Right atrium auricular region (tissue), 2 donors: ENCODE measurements around the gene UGT1A4. TPM values are rescaled to one million over a fixed set of nuclear protein-coding genes. Genes with fewer than 3 reads are reported as not detected.
A peak's percentile ranks its signal among the peaks of the same experiment; 100 is the strongest.

Experiments
- DNase-seq: peaks from one replicate; pipeline ENCODE4 v3.0.0-alpha.2; 2019; ENCODE audit warnings: low spot score
- H3K27ac ChIP-seq, 2 donors: fragments of 200-600 bp; sonication (generic); 1 replicate in 1 of 2; 2 replicates in 1 of 2; pipeline ENCODE4 v1.5.1; 2016 to 2019
- H3K27me3 ChIP-seq, 2 donors: fragments of 200-600 bp; sonication (generic); one replicate each; pipeline versions ENCODE4 v1.5.1 to v1.6.0; 2017 to 2019
- H3K36me3 ChIP-seq: fragments of 200-600 bp; sonication (generic); one replicate; pipeline ENCODE4 v1.5.1; 2016
- H3K4me1 ChIP-seq, 2 donors: fragments of 200-600 bp; sonication (generic); one replicate each; pipeline versions ENCODE4 v1.5.1 to v1.6.0; 2017 to 2019
- H3K4me3 ChIP-seq, 2 donors: fragments of 200-600 bp; sonication (generic); 1 replicate in 1 of 2; 2 replicates in 1 of 2; pipeline ENCODE4 v1.5.1; 2017 to 2019; ENCODE audit warnings: mild to moderate bottlenecking in 1 of 2, moderate library complexity in 1 of 2
- H3K9me3 ChIP-seq, 2 donors: fragments of 200-600 bp; sonication (generic); one replicate each; pipeline ENCODE4 v1.5.1; 2019
- total RNA-seq, 2 donors: library from RNA; depleted of rRNA; stranded (reverse); fragments of >200 nt; gene quantifications; one replicate each; pipeline ENCODE4 v1.1.0, GENCODE V29; 2016
- TF ChIP-seq, protein P1 (sequence below), 2 donors: fragments of 200-600 bp; sonication (generic); IDR thresholded peaks; one replicate each; pipeline ENCODE4 v1.5.1; 2019; ENCODE audit warnings: antibody characterized with exemption in 2 of 2

UGT1A4 gene
- total RNA-seq, 2 donors from 2014 or later = not detected

DNA sequence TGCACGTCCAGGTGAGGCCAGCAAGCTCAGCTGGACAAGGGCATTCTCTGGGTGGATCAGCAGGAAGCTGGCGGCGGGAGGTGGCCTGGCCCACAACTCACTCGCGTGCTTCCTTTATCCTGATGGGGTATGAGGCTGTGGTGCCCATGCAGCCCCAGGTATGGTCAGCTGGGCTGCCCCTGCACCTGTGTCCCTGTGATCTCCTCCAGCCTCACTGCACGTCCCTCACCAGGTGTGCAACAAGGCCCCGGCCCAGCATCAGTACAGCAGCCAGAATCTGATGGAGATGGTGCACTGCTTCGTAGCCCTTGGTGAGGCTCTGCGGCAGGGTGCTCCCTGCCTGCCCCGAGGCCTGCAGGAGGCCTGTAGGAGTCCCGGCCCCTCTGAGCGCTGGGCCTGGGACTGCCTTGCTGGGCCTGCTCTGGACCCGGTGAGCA is 77.2 kb downstream of the UGT1A4 start:
- Histone ChIP-seq H3K27me3 (no peaks in the 10 kb centered on the region), H3K4me1 (no peaks in the 10 kb centered on the region), H3K36me3 (no peaks in the 10 kb centered on the region), H3K9me3 (no peaks in the 10 kb centered on the region), H3K4me3 (no peak overlapping the region), H3K27ac (no peak overlapping the region)
- DNase-seq = peak; percentile 43
- TF ChIP-seq, protein P1, sequence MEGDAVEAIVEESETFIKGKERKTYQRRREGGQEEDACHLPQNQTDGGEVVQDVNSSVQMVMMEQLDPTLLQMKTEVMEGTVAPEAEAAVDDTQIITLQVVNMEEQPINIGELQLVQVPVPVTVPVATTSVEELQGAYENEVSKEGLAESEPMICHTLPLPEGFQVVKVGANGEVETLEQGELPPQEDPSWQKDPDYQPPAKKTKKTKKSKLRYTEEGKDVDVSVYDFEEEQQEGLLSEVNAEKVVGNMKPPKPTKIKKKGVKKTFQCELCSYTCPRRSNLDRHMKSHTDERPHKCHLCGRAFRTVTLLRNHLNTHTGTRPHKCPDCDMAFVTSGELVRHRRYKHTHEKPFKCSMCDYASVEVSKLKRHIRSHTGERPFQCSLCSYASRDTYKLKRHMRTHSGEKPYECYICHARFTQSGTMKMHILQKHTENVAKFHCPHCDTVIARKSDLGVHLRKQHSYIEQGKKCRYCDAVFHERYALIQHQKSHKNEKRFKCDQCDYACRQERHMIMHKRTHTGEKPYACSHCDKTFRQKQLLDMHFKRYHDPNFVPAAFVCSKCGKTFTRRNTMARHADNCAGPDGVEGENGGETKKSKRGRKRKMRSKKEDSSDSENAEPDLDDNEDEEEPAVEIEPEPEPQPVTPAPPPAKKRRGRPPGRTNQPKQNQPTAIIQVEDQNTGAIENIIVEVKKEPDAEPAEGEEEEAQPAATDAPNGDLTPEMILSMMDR (IDR thresholded peaks at IDR 0.05) = no peak

DNA sequence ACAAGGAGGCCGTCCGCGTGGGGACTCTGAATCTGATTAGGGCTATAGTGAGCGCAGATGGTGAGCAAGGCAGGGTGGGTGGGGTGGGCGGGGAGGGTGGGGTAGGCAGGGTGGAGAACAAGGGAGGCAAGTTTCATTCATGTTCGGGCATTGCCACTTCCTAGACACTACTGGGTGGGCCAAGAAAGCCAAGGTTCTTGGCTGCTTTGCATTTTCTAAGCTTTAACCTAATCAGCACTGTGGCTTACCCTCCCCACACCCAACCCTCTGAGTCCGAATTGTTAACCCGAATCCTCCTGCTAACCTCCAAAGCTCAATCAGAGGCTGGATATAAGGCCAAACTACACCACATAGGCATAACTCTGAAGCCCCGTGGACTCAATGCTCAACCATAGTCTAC is 77.7 kb downstream of the UGT1A4 start:
- TF ChIP-seq, protein P1 (IDR thresholded peaks at IDR 0.05) = no peak
- peak; percentile 7 for DNase-seq
- no peaks in the 10 kb centered on the region for H3K27me3 ChIP-seq
- no peak overlapping the region for H3K4me3 ChIP-seq
- H3K4me1 ChIP-seq = no peaks in the 10 kb centered on the region
- H3K36me3 ChIP-seq = no peaks in the 10 kb centered on the region
- H3K9me3 ChIP-seq = no peaks in the 10 kb centered on the region
- H3K27ac ChIP-seq = no peak overlapping the region

DNA sequence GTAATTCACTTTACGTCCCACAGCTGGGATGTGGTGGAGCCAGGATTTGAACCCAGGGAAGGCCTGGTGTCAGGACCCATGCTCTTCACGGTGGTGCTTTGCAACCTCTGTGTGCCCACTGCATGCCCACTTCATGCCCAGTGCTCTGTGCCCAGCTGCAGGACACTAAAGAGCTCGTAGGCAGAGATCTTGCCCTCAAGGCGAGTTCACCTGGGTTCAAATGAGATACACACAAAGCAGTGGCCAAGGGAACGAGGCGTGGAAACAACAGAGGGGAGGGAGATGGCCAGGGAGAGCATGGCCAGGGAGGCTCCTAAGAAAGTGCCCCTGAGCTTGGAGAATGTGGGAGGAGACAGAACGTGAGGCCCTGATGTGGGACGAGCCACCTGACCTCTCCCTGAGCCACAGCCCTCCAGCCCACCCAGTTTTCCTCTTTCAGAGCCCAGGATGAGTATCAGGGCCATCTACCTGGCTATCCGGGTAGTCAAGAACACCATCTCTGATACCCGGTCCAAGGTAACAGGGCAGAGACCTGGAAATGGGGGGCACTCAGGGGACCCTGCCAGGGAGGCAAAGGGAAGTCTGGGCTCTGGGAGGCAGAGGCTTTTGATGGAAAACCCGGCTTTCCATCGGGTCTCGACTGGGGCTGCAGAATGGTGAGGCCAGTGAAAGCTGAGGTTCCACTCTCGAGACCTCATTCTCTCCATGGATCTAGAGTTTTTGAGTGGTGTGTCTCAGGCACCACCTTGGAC is 80.0 kb downstream of the UGT1A4 start:
- TF ChIP-seq, protein P1 (IDR thresholded peaks at IDR 0.05) = no peak

DNA sequence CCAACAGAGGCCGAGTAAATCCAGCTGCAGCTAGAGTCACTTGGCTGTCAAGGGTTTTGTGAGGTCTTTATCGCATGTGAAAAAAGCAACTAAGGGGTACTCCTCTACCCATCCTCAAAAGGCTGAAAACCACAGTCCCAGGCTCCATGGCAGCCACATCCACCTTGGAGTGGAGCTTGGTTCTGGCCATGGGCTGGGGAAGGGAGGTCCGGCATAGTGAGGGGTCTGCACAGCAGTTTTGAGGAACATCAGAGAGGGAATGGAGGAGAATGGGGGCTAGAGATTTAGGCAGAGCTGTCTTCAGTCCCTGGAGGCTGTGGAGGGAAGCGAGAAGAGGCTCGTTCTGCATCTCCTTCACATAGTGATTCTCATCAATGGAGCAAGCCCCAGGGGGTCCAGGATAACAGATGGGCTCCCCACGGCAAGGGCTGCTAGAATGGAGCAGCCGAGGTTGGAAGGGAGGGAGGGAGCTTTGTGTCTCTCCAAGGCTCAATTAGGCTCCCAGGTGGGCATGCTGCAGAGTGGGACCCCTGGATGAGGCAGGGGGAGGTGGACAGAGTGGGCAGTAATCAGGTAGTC is 80.6 kb downstream of the UGT1A4 start:
- no peak overlapping the region for H3K27ac ChIP-seq
- no peaks in the 10 kb centered on the region for H3K27me3 ChIP-seq
- H3K4me3 ChIP-seq = no peak overlapping the region
- H3K36me3 ChIP-seq = no peaks in the 10 kb centered on the region
- peak; percentile 52 for DNase-seq
- TF ChIP-seq, protein P1 (IDR thresholded peaks at IDR 0.05) = no peak
- H3K4me1 ChIP-seq = no peaks in the 10 kb centered on the region
- no peaks in the 10 kb centered on the region for H3K9me3 ChIP-seq

More for the DNA sequence above, 80.0 kb downstream of the UGT1A4 start:
- Histone ChIP-seq H3K4me1 (no peaks in the 10 kb centered on the region), H3K9me3 (no peaks in the 10 kb centered on the region), H3K27ac (no peak overlapping the region), H3K27me3 (no peaks in the 10 kb centered on the region), H3K36me3 (no peaks in the 10 kb centered on the region), H3K4me3 (no peak overlapping the region)
- peak; percentile 11 for DNase-seq

DNA sequence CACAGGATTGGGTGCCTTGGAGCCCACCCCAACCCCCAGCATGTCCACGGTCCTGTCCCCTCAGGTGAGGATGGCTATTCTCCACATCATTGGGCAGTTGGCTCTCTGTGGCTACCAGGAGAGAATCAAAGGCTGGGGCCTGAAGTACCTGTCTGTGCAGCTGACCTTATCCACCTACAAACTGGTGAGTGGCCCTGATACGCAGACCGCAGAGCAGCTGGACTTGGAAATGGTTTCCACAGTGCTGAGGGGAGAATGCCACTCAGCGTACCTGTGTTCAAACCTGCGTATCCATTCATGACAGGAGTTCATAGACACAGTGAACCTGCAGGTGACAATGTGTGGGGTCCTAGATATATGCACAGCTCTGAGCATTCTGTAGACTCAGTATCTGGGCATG is 81.2 kb downstream of the UGT1A4 start:
- Histone ChIP-seq H3K27ac (no peak overlapping the region), H3K36me3 (no peaks in the 10 kb centered on the region), H3K4me3 (no peak overlapping the region), H3K9me3 (no peaks in the 10 kb centered on the region), H3K4me1 (no peaks in the 10 kb centered on the region), H3K27me3 (no peaks in the 10 kb centered on the region)
- TF ChIP-seq, protein P1 (IDR thresholded peaks at IDR 0.05) = no peak
- no peak for DNase-seq
